AG09309 (cell line): ENCODE data around the gene TSPAN1.

Experiments
- DNase-seq: peaks from one replicate; pipeline ENCODE4 v3.0.0-alpha.2; 2010; ENCODE audit warnings: low read depth
- H3K4me3 ChIP-seq: 2 replicates; pipeline ENCODE4 v1.5.1; 2011; ENCODE audit warnings: mild to moderate bottlenecking, low read depth, low read length, moderate library complexity; ENCODE audit not compliant: control insufficient read depth
- CTCF ChIP-seq: IDR thresholded peaks from 2 replicates; pipeline ENCODE4 v1.5.1; 2011; ENCODE audit warnings: mild to moderate bottlenecking, low read depth, low read length, inconsistent platforms; ENCODE audit not compliant: insufficient read depth, control insufficient read depth; ENCODE audit errors: missing control alignments

Gene TSPAN1

GRCh38 chr1:46180082-46180616 is 5.3 kb downstream of the TSPAN1 start:
- no peak overlapping the region for H3K4me3 ChIP-seq
- no peak for DNase-seq
- no peak for TF ChIP-seq CTCF

GRCh38 chr1:46181343-46182260 is 6.7 kb downstream of the TSPAN1 start:
- DNase-seq: peak; percentile 33
- H3K4me3 ChIP-seq: no peak overlapping the region
- TF ChIP-seq CTCF: no peak

- peak; percentile 90 for DNase-seq
- no peak overlapping the region for H3K4me3 ChIP-seq
- no peak for TF ChIP-seq CTCF
These were observed 8.4 kb downstream of the TSPAN1 start for GRCh38 chr1:46183079-46183847.

GRCh38 chr1:46183926-46184557 is 9.2 kb downstream of the TSPAN1 start:
- TF ChIP-seq CTCF: no peak
- H3K4me3 ChIP-seq: no peak overlapping the region
- no peak for DNase-seq

- no peak for DNase-seq
- no peak overlapping the region for H3K4me3 ChIP-seq
- no peak for TF ChIP-seq CTCF
These were observed 10.2 kb downstream of the TSPAN1 start for GRCh38 chr1:46184920-46185658.

GRCh38 chr1:46186076-46186475 is 11.2 kb downstream of the TSPAN1 start:
- no peak overlapping the region for H3K4me3 ChIP-seq
- TF ChIP-seq CTCF: no peak
- no peak for DNase-seq
